Tibial nerve (tissue), 4 donors: Measurements from ENCODE around the gene RPP25L. TPM values are rescaled to one million over a fixed set of nuclear protein-coding genes. Genes with fewer than 3 reads are reported as not detected.
A peak's percentile ranks its signal among the peaks of the same experiment; 100 is the strongest.

Experiments
- DNase-seq, 2 donors: peaks; one replicate each; pipeline ENCODE4 v3.0.0-alpha.2; 2019; ENCODE audit warnings: low spot score in 2 of 2
- H3K27ac ChIP-seq, 4 donors: fragments of 200-600 bp; sonication (generic) in 3 of 4; one replicate each; pipeline ENCODE4 v1.5.1; 2017 to 2019; ENCODE audit warnings: mild to moderate bottlenecking in 1 of 4
- H3K27me3 ChIP-seq, 2 donors: fragments of 200-600 bp; sonication (generic) in 1 of 2; one replicate each; pipeline versions ENCODE4 v1.5.1 to v1.6.0; 2017 to 2019
- H3K36me3 ChIP-seq, 3 donors: fragments of 200-600 bp; sonication (generic); one replicate each; pipeline ENCODE4 v1.5.1; 2018 to 2019
- H3K4me1 ChIP-seq, 4 donors: fragments of 200-600 bp; sonication (generic) in 3 of 4; one replicate each; pipeline ENCODE4 v1.5.1; 2017 to 2019
- H3K4me3 ChIP-seq, 4 donors: fragments of 200-600 bp; sonication (generic) in 3 of 4; one replicate each; pipeline ENCODE4 v1.5.1; 2017 to 2019; ENCODE audit warnings: mild to moderate bottlenecking in 1 of 4, moderate library complexity in 1 of 4
- H3K9me3 ChIP-seq, 4 donors: fragments of 200-600 bp; sonication (generic) in 3 of 4; one replicate each; pipeline ENCODE4 v1.5.1; 2017 to 2019
- CTCF ChIP-seq, 5 experiments: fragments of 200-600 bp in 3 of 5; fragments of 450-650 bp in 2 of 5; sonication (generic) in 3 of 5; IDR thresholded peaks; one replicate each; pipeline ENCODE4 v1.5.1; 2016 to 2019; ENCODE audit warnings: antibody characterized with exemption in 5 of 5, mild to moderate bottlenecking in 3 of 5, moderate library complexity in 2 of 5
- EP300 ChIP-seq, 2 donors: sonication (generic); formaldehyde crosslinking; IDR thresholded peaks; one replicate each; pipeline ENCODE4 v1.6.1; 2017; ENCODE audit warnings: antibody characterized with exemption in 2 of 2, mild to moderate bottlenecking in 1 of 2
- POLR2A ChIP-seq, 2 donors: fragments of 450-650 bp; IDR thresholded peaks; one replicate each; pipeline ENCODE4 v1.6.1; 2017; ENCODE audit warnings: antibody characterized with exemption in 2 of 2, mild to moderate bottlenecking in 2 of 2, moderate library complexity in 2 of 2
- WGBS, 2 donors: methylation state at CpG; one replicate each; pipeline ENCODE4 v1.1.5; 2018; 5-methylcytosine and 5-hydroxymethylcytosine counted together
- total RNA-seq, 4 donors: library from RNA; depleted of rRNA; stranded (reverse); fragments of >200 nt; gene quantifications; one replicate each; pipeline ENCODE4 v1.1.0, GENCODE V29; 2016

RPP25L gene
- total RNA-seq = 10 to 100 TPM; 31.4 to 45.9 (median 45.4) TPM

GRCh38 chr9:34611811-34612787, at the start of gene RPP25L:
RPP25L (minus strand) TSS chr9:34612097; CDS start chr9:34611296, 801 bp downstream.
- Histone ChIP-seq H3K4me3 (peak within 1 kb of the TSS; percentile 58 to 81 (median 72)), H3K4me1 (peaks cover 0 to 28% (median 15%) of the 10 kb centered on the region in 4 donors), H3K9me3 (no peaks in the 10 kb centered on the region), H3K27ac (peak within 1 kb of the TSS; percentile 74 to 96 (median 93)), H3K27me3 (no peaks in the 10 kb centered on the region), H3K36me3 (peaks cover 0 to 50% (median 9%) of the 10 kb centered on the region in 3 donors)
- peak; percentile 65 to 80 for DNase-seq
- peak in 1 of 2 donors; percentile 96 for TF ChIP-seq EP300 (IDR thresholded peaks at IDR 0.05)
- TF ChIP-seq CTCF (IDR thresholded peaks at IDR 0.05) = no peak
- TF ChIP-seq POLR2A (IDR thresholded peaks at IDR 0.05) = peak; percentile 57 to 88
- 1% methylated on average over 31 to 40 of the region's 77 CpGs for WGBS, 2 donors

DNA sequence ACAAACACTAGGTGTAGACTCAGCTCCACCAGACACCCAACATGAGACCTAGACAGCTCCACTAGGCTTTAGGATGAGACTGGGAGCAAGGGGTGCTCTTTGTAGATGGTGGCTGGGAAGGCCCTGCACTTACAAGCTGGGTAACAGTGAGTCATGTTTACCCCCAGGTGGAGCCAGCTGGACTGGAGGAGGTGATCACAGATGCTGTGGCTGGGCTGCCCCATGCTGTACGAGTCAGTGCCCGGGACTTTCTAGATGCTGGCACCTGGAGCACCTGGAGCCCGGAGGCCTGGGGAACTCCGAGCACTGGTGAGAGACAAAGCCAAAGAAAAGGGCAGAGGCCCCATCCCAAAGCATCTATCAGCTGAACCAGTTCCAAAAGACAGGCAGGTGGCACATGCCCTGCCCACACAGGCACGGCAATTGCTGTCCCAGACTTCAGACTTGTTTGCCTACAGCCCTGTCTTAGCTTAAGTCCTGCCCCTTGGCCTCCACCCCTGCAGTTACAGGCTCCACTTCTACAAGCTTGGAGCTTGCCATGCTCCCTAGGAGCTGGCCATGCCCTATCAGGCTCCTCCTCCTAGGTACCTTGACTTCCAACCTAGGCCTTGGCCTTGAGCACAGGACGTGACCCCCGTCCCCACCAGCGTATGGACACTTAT, 47.8 kb upstream of the RPP25L start:
- no peak overlapping the region for H3K27ac ChIP-seq
- WGBS, 2 donors = 90 to 94% methylated on average over 8 of the region's 8 CpGs

GRCh38 chr9:34658461-34658860, 46.6 kb upstream of the RPP25L start:
- Histone ChIP-seq H3K36me3 (peaks cover 0 to 38% (median 0%) of the 10 kb centered on the region in 3 donors), H3K4me3 (no peak overlapping the region), H3K27me3 (no peaks in the 10 kb centered on the region), H3K4me1 (peaks cover 0 to 25% (median 20%) of the 10 kb centered on the region in 4 donors), H3K27ac (no peak overlapping the region), H3K9me3 (no peaks in the 10 kb centered on the region)
- WGBS, 2 donors = 86 to 87% methylated on average over 7 to 14 of the region's 14 CpGs
- TF ChIP-seq EP300 (IDR thresholded peaks at IDR 0.05) = no peak
- TF ChIP-seq POLR2A (IDR thresholded peaks at IDR 0.05) = no peak
- TF ChIP-seq CTCF (IDR thresholded peaks at IDR 0.05) = no peak
- DNase-seq = no peak

More for the DNA sequence above, 47.8 kb upstream of the RPP25L start:
- TF ChIP-seq POLR2A (IDR thresholded peaks at IDR 0.05) (no peak), CTCF (IDR thresholded peaks at IDR 0.05) (no peak), EP300 (IDR thresholded peaks at IDR 0.05) (no peak)
- Histone ChIP-seq H3K36me3 (peaks cover 0 to 38% (median 0%) of the 10 kb centered on the region in 3 donors), H3K4me1 (peaks cover 0 to 25% (median 9%) of the 10 kb centered on the region in 4 donors), H3K27me3 (no peaks in the 10 kb centered on the region), H3K9me3 (no peaks in the 10 kb centered on the region), H3K4me3 (no peak overlapping the region)
- DNase-seq = no peak

- WGBS, 2 donors = 94% methylated on average over 5 of the region's 5 CpGs
- TF ChIP-seq CTCF (IDR thresholded peaks at IDR 0.05) (no peak), POLR2A (IDR thresholded peaks at IDR 0.05) (no peak), EP300 (IDR thresholded peaks at IDR 0.05) (no peak)
- no peak for DNase-seq
- no peak overlapping the region for H3K27ac ChIP-seq
- no peaks in the 10 kb centered on the region for H3K27me3 ChIP-seq
- H3K36me3 ChIP-seq = peaks cover 0 to 29% (median 0%) of the 10 kb centered on the region in 3 donors
- H3K4me3 ChIP-seq = no peak overlapping the region
- no peaks in the 10 kb centered on the region for H3K9me3 ChIP-seq
- peaks cover 0 to 37% (median 34%) of the 10 kb centered on the region in 4 donors for H3K4me1 ChIP-seq
Measured at GRCh38 chr9:34656992-34657391, 45.1 kb upstream of the RPP25L start.
